SK-N-SH (cell line): ENCODE results near the gene EXOC6B. TPM values are rescaled to one million over a fixed set of nuclear protein-coding genes. Genes with fewer than 3 reads are reported as not detected.

Source experiments
- CTCF ChIA-PET: fragments of 300-600, 350-600 bp; formaldehyde crosslinking; extraction: SDS; loops from one replicate; lab custom pipeline; 2021; lab: Yijun Ruan, JAX
- POLR2A ChIA-PET: fragments of 350-600 bp; sonication (Branson Sonifier 250); formaldehyde crosslinking; extraction: SDS; loops from one replicate; lab custom pipeline; 2020; ENCODE audit warnings: antibody characterized with exemption, inconsistent platforms; lab: Yijun Ruan, JAX
- DNase-seq: peaks from one replicate; pipeline ENCODE4 v3.0.0; 2012
- H2AFZ ChIP-seq: fragments of 200-600 bp; sonication (generic); 2 replicates; pipeline ENCODE4 v1.8.1; 2016; ENCODE audit warnings: antibody characterized with exemption, mild to moderate bottlenecking, low read depth
- H3F3A ChIP-seq: fragments of 200-600 bp; sonication (generic); replicated peaks from 2 replicates; pipeline ENCODE3; 2016; ENCODE audit warnings: antibody characterized with exemption, mild to moderate bottlenecking; ENCODE audit not compliant: insufficient read depth
- H3K27ac ChIP-seq, 2 experiments: fragments of 200-500 bp in 1 of 2; fragments of 200-600 bp in 1 of 2; sonication (Bioruptor generic) in 1 of 2; sonication (generic), shearing (Covaris generic) in 1 of 2; 2 replicates each; pipeline versions ENCODE4 v1.5.1 to v1.6.1; 2014 to 2016; ENCODE audit warnings: low read depth in 2 of 2, inconsistent platforms in 1 of 2, low read length in 1 of 2, mild to moderate bottlenecking in 1 of 2, mixed read lengths in 1 of 2
- H3K27me3 ChIP-seq: fragments of 200-600 bp; sonication (generic), shearing (Covaris generic); 2 replicates; pipeline ENCODE4 v1.6.1; 2016; ENCODE audit warnings: mixed run types; ENCODE audit not compliant: insufficient read depth
- H3K36me3 ChIP-seq, 2 experiments: fragments of 200-500 bp in 1 of 2; fragments of 200-600 bp in 1 of 2; sonication (Bioruptor generic) in 1 of 2; sonication (generic) in 1 of 2; replicated peaks in 1 of 2; 2 replicates each; pipeline versions ENCODE3 to v1.5.1; 2014 to 2016; ENCODE audit warnings: low read length in 1 of 2, mild to moderate bottlenecking in 1 of 2; ENCODE audit not compliant: insufficient read depth in 2 of 2, control insufficient read depth in 1 of 2
- H3K4me1 ChIP-seq, 2 experiments: fragments of 200-500 bp in 1 of 2; fragments of 200-600 bp in 1 of 2; sonication (Bioruptor generic) in 1 of 2; sonication (generic), shearing (Covaris generic) in 1 of 2; 2 replicates each; pipeline versions ENCODE4 v1.5.1 to v1.6.1; 2014 to 2016; ENCODE audit warnings: low read depth in 1 of 2, low read length in 1 of 2, mixed run types in 1 of 2; ENCODE audit not compliant: insufficient read depth in 2 of 2, control insufficient read depth in 1 of 2
- H3K4me2 ChIP-seq: fragments of 200-600 bp; sonication (generic), shearing (Covaris generic); 2 replicates; pipeline ENCODE4 v1.6.1; 2017; ENCODE audit warnings: mixed run types
- H3K4me3 ChIP-seq, 2 experiments: fragments of 200-500 bp in 1 of 2; fragments of 200-600 bp in 1 of 2; sonication (Bioruptor generic) in 1 of 2; sonication (generic), shearing (Covaris generic) in 1 of 2; 2 replicates each; pipeline versions ENCODE4 v1.5.1 to v1.8.1; 2014 to 2016; ENCODE audit warnings: low read depth in 2 of 2, inconsistent platforms in 1 of 2, low read length in 1 of 2, mild to moderate bottlenecking in 1 of 2, mixed read lengths in 1 of 2, moderate library complexity in 1 of 2
- H3K79me2 ChIP-seq: fragments of 200-600 bp; sonication (generic); 2 replicates; pipeline ENCODE4 v1.8.1; 2017; ENCODE audit warnings: mild to moderate bottlenecking; ENCODE audit not compliant: insufficient read depth
- H3K9ac ChIP-seq: fragments of 200-600 bp; sonication (generic); 2 replicates; pipeline ENCODE4 v1.6.1; 2017; ENCODE audit warnings: mixed run types
- H3K9me2 ChIP-seq: fragments of 200-600 bp; sonication (generic); 2 replicates; pipeline ENCODE4 v1.6.1; 2017; ENCODE audit warnings: mixed run types
- H3K9me3 ChIP-seq: fragments of 200-600 bp; sonication (generic); 2 replicates; pipeline ENCODE4 v1.6.1; 2017; ENCODE audit warnings: mixed run types, mild to moderate bottlenecking, moderate library complexity
- H4K20me1 ChIP-seq: fragments of 200-600 bp; sonication (generic); 2 replicates; pipeline ENCODE4 v1.6.1; 2017; ENCODE audit warnings: mild to moderate bottlenecking, mixed run types; ENCODE audit not compliant: insufficient read depth
- EP300 ChIP-seq, 2 experiments: IDR thresholded peaks; 2 replicates each; pipeline versions ENCODE4 v1.4.0 to v1.6.1; 2012; ENCODE audit warnings: borderline replicate concordance in 1 of 2, low read depth in 1 of 2, low read length in 1 of 2
- FOXJ3 ChIP-seq: sonication (generic); formaldehyde crosslinking; IDR thresholded peaks from 2 replicates; pipeline ENCODE4 v1.5.1; 2020; ENCODE audit warnings: mild to moderate bottlenecking, missing genetic modification reagents
- FOXM1 ChIP-seq: IDR thresholded peaks from 2 replicates; pipeline ENCODE4 v1.4.0; 2012; ENCODE audit warnings: low read depth, mild to moderate bottlenecking
- GABPA ChIP-seq: IDR thresholded peaks from 2 replicates; pipeline ENCODE4 v1.4.0; 2012; ENCODE audit warnings: low read depth, mild to moderate bottlenecking
- GATA2 ChIP-seq: sonication (generic); formaldehyde crosslinking; IDR thresholded peaks from 2 replicates; pipeline ENCODE4 v1.5.0; 2020; ENCODE audit warnings: mild to moderate bottlenecking, missing genetic modification reagents
- IRF3 ChIP-seq: fragments of 150-350 bp; IDR thresholded peaks from 2 replicates; pipeline ENCODE4 v1.6.1; 2016; ENCODE audit warnings: mild to moderate bottlenecking, low read depth, low read length
- NFIC ChIP-seq: IDR thresholded peaks from 2 replicates; pipeline ENCODE4 v1.4.0; 2012; ENCODE audit warnings: borderline replicate concordance
- RAD21 ChIP-seq: IDR thresholded peaks from 2 replicates; pipeline ENCODE4 v1.6.1; 2012; ENCODE audit warnings: mild to moderate bottlenecking, low read length
- RFX5 ChIP-seq: IDR thresholded peaks from 2 replicates; pipeline ENCODE4 v1.6.1; 2012; ENCODE audit warnings: mild to moderate bottlenecking, improper control_type of control experiment, low read length
- RXRA ChIP-seq: IDR thresholded peaks from 2 replicates; pipeline ENCODE4 v1.4.0; 2012; ENCODE audit warnings: low read depth, mild to moderate bottlenecking, borderline replicate concordance
- TAF1 ChIP-seq: IDR thresholded peaks from 2 replicates; pipeline ENCODE4 v1.6.1; 2012; ENCODE audit warnings: low read depth, mild to moderate bottlenecking, low read length, moderate library complexity, borderline replicate concordance
- WGBS: methylation state at CpG from one replicate; pipeline ENCODE4 v1.1.6; 2017; ENCODE audit warnings: low lambda C conversion rate; 5-methylcytosine and 5-hydroxymethylcytosine counted together
- polyA plus RNA-seq, 3 experiments: library from polyadenylated mRNA; depleted of rRNA; stranded (reverse); fragments of >200 nt; gene quantifications; 2 replicates each; pipeline ENCODE4 v1.2.3, GENCODE V29; 2012
- TF ChIP-seq, protein P1 (sequence below): fragments of 150-350 bp; IDR thresholded peaks from 2 replicates; pipeline ENCODE4 v1.6.1; 2017; ENCODE audit warnings: antibody characterized with exemption, low read length, low read depth, borderline replicate concordance
- TF ChIP-seq, protein P2 (sequence below): IDR thresholded peaks from 2 replicates; pipeline ENCODE4 v1.4.0; 2012; ENCODE audit warnings: low read depth, borderline replicate concordance
- TF ChIP-seq, protein P3 (sequence below): IDR thresholded peaks from 2 replicates; pipeline ENCODE4 v1.4.0; 2012; ENCODE audit warnings: low read depth

Gene EXOC6B
- polyA plus RNA-seq, 1 of the 3 experiments (the other 2 are of a cell fraction) = 7.4 TPM

GRCh38 chr2:72813841-72814240, 12.0 kb downstream of the EXOC6B start (continued):
- TF ChIP-seq IRF3 (no peak), RFX5 (no peak), GATA2 (CRISPR knock-in tag) (no peak), GABPA (no peak), FOXJ3 (CRISPR knock-in tag) (no peak), RXRA (no peak), FOXM1 (no peak)

DNA sequence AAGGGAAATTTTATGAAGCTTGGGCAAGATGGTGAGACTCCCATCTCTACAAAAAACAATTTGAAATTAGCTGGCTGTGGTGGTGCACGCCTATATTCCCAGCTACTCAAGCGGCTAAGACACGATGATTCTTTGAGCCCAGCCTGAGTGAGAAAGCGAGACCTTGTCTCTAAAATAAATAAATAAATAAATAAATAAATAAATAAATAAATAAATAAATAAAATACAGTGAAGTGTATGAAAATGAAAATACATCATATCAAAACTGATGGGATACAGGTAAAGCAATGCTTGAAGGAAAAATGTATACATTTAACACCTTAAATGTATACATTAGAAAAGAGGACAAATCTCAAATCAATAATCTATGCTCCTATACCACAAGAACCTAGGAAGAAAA, 15.7 kb downstream of the EXOC6B start:
- H3K4me3 ChIP-seq = no peak overlapping the region
- peaks cover 0 to 9% of the 10 kb centered on the region in 2 experiments for H3K36me3 ChIP-seq
- H3K9me3 ChIP-seq = peaks cover 4% of the 10 kb centered on the region; the same call in 1 of the 2 replicates
- no peak overlapping the region for H2AFZ ChIP-seq
- CTCF ChIA-PET = no interaction called here
- no peaks in the 10 kb centered on the region for H3F3A ChIP-seq
- DNase-seq = no peak
- no peaks in the 10 kb centered on the region for H4K20me1 ChIP-seq
- no peak overlapping the region for H3K9ac ChIP-seq
- POLR2A ChIA-PET = interaction anchor here (0.6 kb wide), 1 partner anchor 16 kb away, joined by 3 read pairs; no protein-coding TSS in a partner anchor
- H3K4me2 ChIP-seq = no peak overlapping the region
- no peak overlapping the region for H3K27ac ChIP-seq
- TF ChIP-seq FOXM1 (no peak), GATA2 (CRISPR knock-in tag) (no peak), FOXJ3 (CRISPR knock-in tag) (no peak), NFIC (no peak), RXRA (no peak)
- TF ChIP-seq, protein P1, sequence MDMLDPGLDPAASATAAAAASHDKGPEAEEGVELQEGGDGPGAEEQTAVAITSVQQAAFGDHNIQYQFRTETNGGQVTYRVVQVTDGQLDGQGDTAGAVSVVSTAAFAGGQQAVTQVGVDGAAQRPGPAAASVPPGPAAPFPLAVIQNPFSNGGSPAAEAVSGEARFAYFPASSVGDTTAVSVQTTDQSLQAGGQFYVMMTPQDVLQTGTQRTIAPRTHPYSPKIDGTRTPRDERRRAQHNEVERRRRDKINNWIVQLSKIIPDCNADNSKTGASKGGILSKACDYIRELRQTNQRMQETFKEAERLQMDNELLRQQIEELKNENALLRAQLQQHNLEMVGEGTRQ = no peak
- peaks cover 20% of the 10 kb centered on the region; the same call in 1 of the 2 replicates for H3K79me2 ChIP-seq
- no peaks in the 10 kb centered on the region for H3K9me2 ChIP-seq
- no peaks in the 10 kb centered on the region for H3K27me3 ChIP-seq
- H3K4me1 ChIP-seq = no peaks in the 10 kb centered on the region; a peak in 1 of 4 replicates
- WGBS = 96% methylated on average over 4 of the region's 4 CpGs

DNA sequence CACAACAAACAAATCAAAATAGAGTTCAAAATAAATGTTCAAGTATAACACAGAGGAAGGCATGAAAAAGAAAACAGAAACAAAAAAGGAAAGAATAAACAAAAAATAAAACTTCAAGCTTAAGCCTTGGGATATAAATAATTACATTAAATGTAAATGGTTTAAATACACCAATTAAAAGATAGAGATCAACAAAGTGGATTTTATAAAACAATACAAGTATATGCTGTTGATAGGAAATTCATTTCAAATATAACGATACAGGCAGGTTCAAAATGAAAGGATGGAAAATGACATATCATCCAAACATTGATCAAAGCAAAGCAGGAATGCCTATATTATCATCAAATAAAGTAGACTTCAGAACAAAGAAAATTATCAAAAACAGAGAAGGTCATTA, 16.7 kb downstream of the EXOC6B start:
- Histone ChIP-seq H3K79me2 (peaks cover 20% of the 10 kb centered on the region; the same call in 1 of the 2 replicates), H3K9ac (no peak overlapping the region), H3K27ac (no peak overlapping the region), H3K4me1 (no peaks in the 10 kb centered on the region; a peak in 1 of 4 replicates), H3K27me3 (no peaks in the 10 kb centered on the region), H3F3A (no peaks in the 10 kb centered on the region)
- TF ChIP-seq EP300 (IDR thresholded peaks at IDR 0.05; ENCODE audit: borderline replicate concordance in 1 of 2, low read depth in 1 of 2, low read length in 1 of 2) (no peak), NFIC (no peak), RAD21 (no peak), FOXM1 (no peak), TAF1 (no peak)
- TF ChIP-seq, protein P2, sequence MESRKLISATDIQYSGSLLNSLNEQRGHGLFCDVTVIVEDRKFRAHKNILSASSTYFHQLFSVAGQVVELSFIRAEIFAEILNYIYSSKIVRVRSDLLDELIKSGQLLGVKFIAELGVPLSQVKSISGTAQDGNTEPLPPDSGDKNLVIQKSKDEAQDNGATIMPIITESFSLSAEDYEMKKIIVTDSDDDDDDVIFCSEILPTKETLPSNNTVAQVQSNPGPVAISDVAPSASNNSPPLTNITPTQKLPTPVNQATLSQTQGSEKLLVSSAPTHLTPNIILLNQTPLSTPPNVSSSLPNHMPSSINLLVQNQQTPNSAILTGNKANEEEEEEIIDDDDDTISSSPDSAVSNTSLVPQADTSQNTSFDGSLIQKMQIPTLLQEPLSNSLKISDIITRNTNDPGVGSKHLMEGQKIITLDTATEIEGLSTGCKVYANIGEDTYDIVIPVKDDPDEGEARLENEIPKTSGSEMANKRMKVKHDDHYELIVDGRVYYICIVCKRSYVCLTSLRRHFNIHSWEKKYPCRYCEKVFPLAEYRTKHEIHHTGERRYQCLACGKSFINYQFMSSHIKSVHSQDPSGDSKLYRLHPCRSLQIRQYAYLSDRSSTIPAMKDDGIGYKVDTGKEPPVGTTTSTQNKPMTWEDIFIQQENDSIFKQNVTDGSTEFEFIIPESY = no peak
- TF ChIP-seq, protein P3, sequence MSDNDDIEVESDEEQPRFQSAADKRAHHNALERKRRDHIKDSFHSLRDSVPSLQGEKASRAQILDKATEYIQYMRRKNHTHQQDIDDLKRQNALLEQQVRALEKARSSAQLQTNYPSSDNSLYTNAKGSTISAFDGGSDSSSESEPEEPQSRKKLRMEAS = no peak
- TF ChIP-seq, all 33 proteins: peak for 0
- Histone ChIP-seq H2AFZ (no peak overlapping the region), H4K20me1 (no peaks in the 10 kb centered on the region), H3K9me3 (peaks cover 4% of the 10 kb centered on the region; the same call in 1 of the 2 replicates), H3K4me2 (no peak overlapping the region), H3K4me3 (no peak overlapping the region), H3K9me2 (no peaks in the 10 kb centered on the region), H3K36me3 (peaks cover 0 to 9% of the 10 kb centered on the region in 2 experiments)
- ChIA-PET CTCF (no interaction called here), POLR2A (no interaction called here)
- WGBS = 86% methylated on average over 1 of the region's 1 CpG
- DNase-seq = no peak
